Left ventricle myocardium superior (tissue), 1 donor: ENCODE results near the gene SEPTIN1. TPM values are rescaled to one million over a fixed set of nuclear protein-coding genes. Genes with fewer than 3 reads are reported as not detected.
A peak's percentile ranks its signal among the peaks of the same experiment; 100 is the strongest.

Experiments used
- ATAC-seq: fragments of 200-7000 bp; cut with Tn5 transposase; one replicate; pipeline ENCODE4 v1.9.1; 2020; ENCODE audit warnings: mild to moderate bottlenecking, moderate library complexity
- DNase-seq: peaks from one replicate; pipeline ENCODE4 v3.0.0-alpha.2; 2020
- intact Hi-C: fragments of 100-400 bp; cut with micrococcal nuclease; formaldehyde crosslinking; loops from one replicate; pipeline ENCODE4 v1.11.0; 2022
- total RNA-seq: library from RNA; stranded (reverse); fragmentation: NEBNext Ultra II Directional; extraction: Animal tissue kit (Norgen Biotek cat#: 25700); gene quantifications from one replicate; pipeline ENCODE4 v1.2.1, GENCODE V29; 2021
- donor health status: DM: no; HTN: yes; CAD: no; lungs with severe emphysema.

Gene SEPTIN1
- total RNA-seq, 1 donor from 2014 or later: 2.5 TPM

GRCh38 chr16:30379158-30379783 is 3.1 kb downstream of the SEPTIN1 start:
- intact Hi-C loops: no loop called here
- ATAC-seq (no peak), DNase-seq (peak; percentile 31)

DNA sequence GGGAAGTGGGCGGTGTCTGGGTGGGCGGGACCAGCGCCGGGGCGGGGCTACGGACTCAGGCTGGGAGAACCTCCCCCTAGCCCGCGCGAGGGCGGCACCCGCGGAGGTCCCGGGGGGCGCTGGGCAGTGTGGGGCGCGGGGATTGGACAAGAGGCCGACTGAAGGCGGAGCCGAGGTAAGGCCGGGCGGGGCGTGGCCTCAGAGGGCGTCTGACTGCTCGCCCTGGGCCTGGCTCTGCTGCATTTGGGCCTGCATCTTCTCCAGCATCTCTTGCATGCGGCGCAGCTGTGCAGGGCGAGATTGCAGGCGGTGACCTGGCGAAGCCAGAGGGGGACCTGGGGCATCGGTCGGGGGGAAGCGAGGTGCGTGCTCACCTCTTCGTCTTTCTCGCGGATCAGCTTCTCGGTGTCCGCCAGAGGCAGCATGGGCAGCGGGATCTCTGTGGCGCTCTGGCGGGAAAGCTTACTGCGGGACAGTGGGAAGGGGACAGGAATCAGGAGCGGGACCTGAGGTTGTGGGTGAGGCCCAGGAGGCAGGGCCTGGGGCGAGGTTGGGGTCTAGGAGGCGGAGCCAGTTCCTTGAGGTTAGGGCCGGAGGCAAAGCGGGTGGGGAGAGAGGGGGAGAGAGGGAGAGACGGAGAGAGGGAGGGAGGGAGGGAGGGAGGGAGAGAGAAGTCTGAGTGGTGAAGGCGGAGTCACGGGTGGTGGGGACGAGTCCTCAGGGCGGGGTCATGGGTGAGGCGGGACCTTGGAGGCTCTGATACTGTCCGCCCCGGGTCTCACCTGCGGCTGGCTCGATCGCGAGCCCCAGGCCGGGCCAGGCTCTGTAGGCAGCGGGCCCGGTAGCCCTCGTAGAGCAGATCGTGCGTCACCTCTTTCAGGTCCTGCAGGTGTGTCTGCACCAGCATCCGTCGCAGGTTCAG is 3.9 kb downstream of the SEPTIN1 start:
- DNase-seq: peak; percentile 100
- ATAC-seq: peak; percentile 95
- intact Hi-C loops: no loop called here

GRCh38 chr16:30377812-30378235 is 4.5 kb downstream of the SEPTIN1 start:
- intact Hi-C loops: no loop called here
- ATAC-seq: peak; percentile 76

DNA sequence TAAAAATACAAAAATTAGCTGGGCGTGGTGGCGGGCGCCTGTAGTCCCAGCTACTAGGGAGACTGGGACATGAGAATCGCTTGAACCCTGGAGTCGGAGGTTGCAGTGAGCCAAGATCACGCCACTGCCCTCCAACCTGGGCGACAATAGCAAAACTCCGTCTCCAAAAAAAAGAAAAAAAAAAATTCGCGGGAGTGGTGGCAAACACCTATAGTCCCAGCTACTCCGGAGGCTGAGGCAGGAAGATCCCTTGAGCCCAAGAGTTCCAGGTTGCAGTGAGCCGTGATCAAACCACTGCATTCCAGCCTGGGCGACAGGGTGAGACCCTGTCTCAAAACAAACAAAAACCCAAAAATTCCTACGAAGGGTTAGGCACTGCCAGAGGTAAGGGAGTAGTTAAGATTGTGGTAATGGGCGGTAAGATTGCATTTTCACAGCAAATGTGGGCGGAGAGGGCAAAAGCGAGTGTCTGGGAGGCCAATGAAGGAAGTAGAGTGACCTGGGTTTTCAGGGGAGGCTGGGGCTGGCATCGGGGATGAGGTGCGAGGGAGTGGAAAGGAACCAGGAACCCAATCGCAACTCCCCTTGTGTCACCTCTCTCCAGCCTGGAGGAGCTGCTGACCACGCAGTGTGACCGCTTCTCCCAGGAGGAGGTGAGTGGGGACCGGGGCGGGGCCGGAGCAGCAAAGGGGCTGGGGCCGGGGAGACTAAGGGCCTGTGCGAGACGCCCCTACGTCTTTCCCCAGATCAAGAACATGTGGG is 5.1 kb downstream of the SEPTIN1 start:
- intact Hi-C loops: no loop called here
- DNase-seq (no peak), ATAC-seq (no peak)

More at GRCh38 chr16:30377812-30378235, 4.5 kb downstream of the SEPTIN1 start:
- DNase-seq: peak; percentile 98

DNA sequence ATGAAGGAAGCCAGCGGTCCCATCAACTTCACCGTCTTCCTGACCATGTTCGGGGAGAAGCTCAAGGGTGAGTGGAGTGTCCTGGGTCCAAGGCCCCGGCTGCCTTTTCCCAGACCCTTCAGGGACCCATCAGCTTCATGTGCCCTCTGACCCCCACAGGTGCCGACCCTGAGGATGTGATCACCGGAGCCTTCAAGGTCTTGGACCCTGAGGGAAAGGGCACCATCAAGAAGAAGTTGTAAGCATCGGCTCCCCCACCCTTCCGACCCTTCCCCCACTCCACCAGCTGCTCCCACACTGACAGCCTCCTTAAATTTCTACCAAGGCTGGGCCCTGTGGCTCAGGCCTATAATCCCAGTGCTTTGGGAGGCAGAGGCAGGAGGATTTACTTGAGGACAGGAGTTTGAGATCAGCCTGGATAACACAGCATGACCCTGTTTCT is 5.9 kb downstream of the SEPTIN1 start:
- ATAC-seq (no peak), DNase-seq (peak; percentile 24)
- intact Hi-C loops: no loop called here

- no peak for ATAC-seq
- intact Hi-C loops: no loop called here
- DNase-seq: peak; percentile 27
Measured at GRCh38 chr16:30375864-30376263, 6.5 kb downstream of the SEPTIN1 start.

DNA sequence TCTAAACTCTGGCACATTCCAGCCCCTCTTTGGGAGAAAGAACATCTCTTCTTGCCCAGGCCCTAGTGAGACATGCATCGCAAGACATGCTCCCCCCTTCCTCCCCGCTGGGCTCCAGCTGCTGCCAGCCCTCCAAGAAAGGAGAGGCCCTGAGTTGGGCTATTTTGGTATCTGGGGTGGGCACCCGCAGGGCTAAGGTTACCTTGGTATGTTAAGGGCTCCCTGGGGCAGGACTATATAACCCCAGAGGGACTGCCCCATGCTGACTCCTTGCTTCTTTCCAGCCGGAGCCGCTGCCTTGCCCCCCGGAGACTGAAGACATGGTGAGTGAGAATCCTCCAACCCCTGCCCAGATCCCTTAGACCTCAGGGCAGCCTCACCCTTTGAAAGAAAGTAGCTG is 7.8 kb downstream of the SEPTIN1 start, which contains the start of gene MYL11:
Gene MYL11 (plus strand): TSS at position 265 of the 400 bp plus-strand sequence. CDS start 56 bp downstream, at position 321.
- DNase-seq: peak; percentile 10
- intact Hi-C loops: no loop called here
- ATAC-seq: no peak

DNA sequence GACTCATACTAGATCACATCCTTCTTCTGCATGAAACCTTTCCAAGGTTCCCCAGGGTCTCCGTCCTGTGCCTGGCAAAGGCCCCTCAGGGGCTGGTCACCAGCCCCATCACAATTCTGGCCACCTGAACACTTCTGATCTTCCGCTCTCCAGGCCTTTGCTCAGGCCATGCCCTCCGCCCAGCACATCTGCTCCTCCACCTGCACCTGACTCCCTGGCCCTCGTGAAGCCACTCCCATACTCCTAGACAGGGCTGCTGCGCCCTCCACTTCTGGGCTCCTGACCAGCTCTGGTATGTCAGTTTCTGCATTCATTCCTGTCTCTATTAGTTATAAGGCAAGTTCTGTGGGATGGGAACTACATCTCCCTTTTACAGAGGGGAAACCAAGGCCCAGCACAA is 9.6 kb downstream of the SEPTIN1 start:
- DNase-seq: peak; percentile 20
- intact Hi-C loops: no loop called here
- ATAC-seq: no peak

DNA sequence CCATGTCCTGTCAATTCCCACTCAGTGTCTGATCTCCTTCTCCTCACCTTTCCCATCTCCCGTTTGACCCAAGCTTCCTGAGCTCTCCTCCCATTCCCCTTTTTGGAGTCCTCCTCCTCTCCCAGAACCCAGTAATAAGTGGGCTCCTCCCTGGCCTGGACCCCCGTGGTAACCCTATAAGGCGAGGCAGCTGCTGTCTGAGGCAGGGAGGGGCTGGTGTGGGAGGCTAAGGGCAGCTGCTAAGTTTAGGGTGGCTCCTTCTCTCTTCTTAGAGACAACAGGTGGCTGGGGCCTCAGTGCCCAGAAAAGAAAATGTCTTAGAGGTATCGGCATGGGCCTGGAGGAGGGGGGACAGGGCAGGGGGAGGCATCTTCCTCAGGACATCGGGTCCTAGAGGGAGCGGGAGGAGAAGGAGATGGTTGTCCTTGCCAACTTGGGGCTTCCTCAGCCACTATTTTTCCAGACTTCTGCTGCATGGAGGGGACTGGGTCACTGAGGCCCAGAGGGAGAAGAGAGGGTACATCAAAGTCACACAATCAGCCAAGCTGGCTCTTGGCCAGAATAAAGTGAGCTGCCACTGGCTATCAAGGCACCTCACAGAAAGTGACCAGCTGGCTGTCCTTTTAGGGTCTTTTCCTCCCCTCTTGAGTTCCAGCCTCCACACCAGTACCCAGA is 10.2 kb downstream of the SEPTIN1 start:
- no peak for ATAC-seq
- intact Hi-C loops: no loop called here
- peak; percentile 16 for DNase-seq

- no peak for ATAC-seq
- intact Hi-C loops: no loop called here
- DNase-seq: peak; percentile 13
Measured at GRCh38 chr16:30371248-30371816, 11.0 kb downstream of the SEPTIN1 start.

DNA sequence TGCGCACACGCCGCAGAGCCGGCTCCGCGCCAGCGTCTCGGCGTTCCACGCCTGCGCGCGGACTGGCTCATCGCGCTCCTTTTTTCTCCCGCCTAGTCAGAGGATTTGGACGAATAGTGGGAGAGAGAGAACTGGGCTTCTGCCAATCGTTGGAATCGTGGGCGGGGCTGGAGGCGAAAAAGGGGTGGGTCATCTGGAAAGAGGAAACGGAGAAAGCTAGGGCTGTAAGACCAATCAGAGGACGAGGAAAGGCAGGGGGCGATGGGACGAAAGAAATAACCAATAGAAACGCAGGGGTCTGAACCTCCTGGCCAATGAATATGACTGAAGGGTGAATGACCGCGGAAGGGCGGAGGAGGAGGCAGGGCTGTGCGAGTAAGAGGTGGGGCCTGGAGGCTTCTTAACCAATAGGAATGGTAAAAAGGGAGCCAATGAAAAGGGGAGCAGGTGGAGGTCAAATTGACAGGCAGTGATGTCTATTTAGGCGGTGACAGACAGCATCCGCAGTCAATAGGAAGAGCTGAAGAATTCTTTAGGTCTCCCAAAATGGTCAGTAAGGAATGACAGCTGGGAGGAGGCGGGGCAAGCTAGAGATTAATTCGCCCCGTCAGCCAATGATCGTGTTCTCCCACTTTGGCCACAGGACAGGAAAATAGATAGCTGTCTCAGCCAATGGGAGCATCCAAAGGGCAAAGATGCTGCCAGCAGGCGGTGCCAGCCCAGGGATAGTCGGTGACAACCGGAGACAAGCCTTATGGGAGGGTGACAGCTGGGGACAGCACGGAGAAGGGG is 11.7 kb downstream of the SEPTIN1 start, which contains the start of gene TBC1D10B:
Gene TBC1D10B (minus strand): TSS at position 39 of the 792 bp plus-strand sequence. CDS start 311 bp downstream, outside the sequence.
- intact Hi-C loops: no loop called here
- ATAC-seq (peak; percentile 92), DNase-seq (peak; percentile 96)

GRCh38 chr16:30369938-30370455 is 12.4 kb downstream of the SEPTIN1 start:
- ATAC-seq (no peak), DNase-seq (no peak)
- intact Hi-C loops: no loop called here

GRCh38 chr16:30369091-30369937 is 13.0 kb downstream of the SEPTIN1 start:
- DNase-seq: peak; percentile 48
- no peak for ATAC-seq

GRCh38 chr16:30368792-30369090 is 13.6 kb downstream of the SEPTIN1 start:
- intact Hi-C loops: no loop called here
- DNase-seq (no peak), ATAC-seq (no peak)

More at GRCh38 chr16:30369091-30369937, 13.0 kb downstream of the SEPTIN1 start:
- intact Hi-C loops: no loop called here

GRCh38 chr16:30368122-30368791 is 14.1 kb downstream of the SEPTIN1 start:
- no peak for ATAC-seq
- intact Hi-C loops: no loop called here
- DNase-seq: peak; percentile 27

DNA sequence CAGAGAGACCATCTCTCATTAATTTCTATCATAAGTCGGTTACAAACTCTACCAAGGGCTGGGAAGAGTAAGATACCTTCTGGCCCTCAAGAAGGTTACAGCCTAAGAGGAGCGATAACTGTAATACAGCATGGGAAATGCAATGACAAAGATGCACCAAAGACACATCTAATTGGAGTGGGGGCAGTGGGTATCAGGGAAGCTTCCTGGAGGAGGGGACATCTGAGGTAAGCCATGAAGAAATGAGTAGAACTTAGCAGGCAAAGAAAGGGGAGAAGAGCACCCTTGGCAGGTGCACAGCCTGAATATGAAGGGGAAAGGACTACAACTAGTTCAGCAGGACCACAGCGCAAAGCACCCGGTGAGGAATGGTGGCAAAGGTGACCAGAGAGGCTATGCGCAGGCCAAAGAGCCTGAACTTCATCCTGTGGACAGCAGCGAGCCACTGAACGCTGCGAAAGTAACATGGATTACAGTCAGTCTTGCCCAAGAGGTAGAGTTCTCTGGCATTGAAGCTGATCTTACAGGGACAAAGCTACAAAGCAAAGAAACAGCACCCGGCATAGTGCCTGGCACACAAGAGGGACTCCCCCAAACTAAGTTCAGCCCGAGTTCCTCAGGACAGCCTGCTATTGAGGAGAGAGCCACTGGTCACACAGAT is 14.9 kb downstream of the SEPTIN1 start:
- peak; percentile 28 for DNase-seq
- intact Hi-C loops: no loop called here
- no peak for ATAC-seq
